Measurements from ENCODE around the gene RARG.

RARG gene

GRCh38 chr12:53231921-53232645 is at the start of gene RARG:
Gene RARG (minus strand): TSS chr12:53232209. CDS start chr12:53227545, 4,664 bp downstream.
- peak; percentile 77 for DNase-seq (ENCODE audit: low spot score)

GRCh38 chr12:53279888-53280498 is 48.0 kb upstream of the RARG start:
- no peak for DNase-seq (ENCODE audit: low spot score)

- no peak for DNase-seq (ENCODE audit: low spot score)
Measured at GRCh38 chr12:53279283-53279869, 47.4 kb upstream of the RARG start.

GRCh38 chr12:53277981-53278380 is 46.0 kb upstream of the RARG start:
- no peak for DNase-seq (ENCODE audit: low spot score)

- no peak for DNase-seq (ENCODE audit: low spot score)
Measured at GRCh38 chr12:53276511-53276910, 44.5 kb upstream of the RARG start.

- no peak for DNase-seq (ENCODE audit: low spot score)
Measured at GRCh38 chr12:53274445-53274844, 42.4 kb upstream of the RARG start.

GRCh38 chr12:53268630-53269562 is 36.9 kb upstream of the RARG start:
- DNase-seq (ENCODE audit: low spot score) = no peak

- peak; percentile 71 for DNase-seq (ENCODE audit: low spot score)
Measured at GRCh38 chr12:53267999-53268629, 36.1 kb upstream of the RARG start, which contains the start of gene ESPL1. Gene ESPL1 (plus strand): TSS chr12:53268299. CDS start chr12:53268767, 468 bp downstream.

GRCh38 chr12:53267306-53267998 is 35.4 kb upstream of the RARG start:
- DNase-seq (ENCODE audit: low spot score) = no peak

GRCh38 chr12:53265783-53266182 is 33.8 kb upstream of the RARG start:
- DNase-seq (ENCODE audit: low spot score) = no peak

- no peak for DNase-seq (ENCODE audit: low spot score)
Measured at GRCh38 chr12:53259891-53260290, 27.9 kb upstream of the RARG start.

GRCh38 chr12:53258541-53259539 is 26.8 kb upstream of the RARG start:
- no peak for DNase-seq (ENCODE audit: low spot score)

- DNase-seq (ENCODE audit: low spot score) = no peak
Measured at GRCh38 chr12:53255996-53256395, 24.0 kb upstream of the RARG start.

- no peak for DNase-seq (ENCODE audit: low spot score)
Measured at GRCh38 chr12:53254816-53255545, 23.0 kb upstream of the RARG start.

- DNase-seq (ENCODE audit: low spot score) = no peak
Measured at GRCh38 chr12:53253298-53253697, 21.3 kb upstream of the RARG start.

- DNase-seq (ENCODE audit: low spot score) = no peak
Measured at GRCh38 chr12:53252349-53252916, 20.4 kb upstream of the RARG start.

GRCh38 chr12:53251477-53252348 is 19.7 kb upstream of the RARG start:
- DNase-seq (ENCODE audit: low spot score) = peak; percentile 87

- DNase-seq (ENCODE audit: low spot score) = no peak
Measured at GRCh38 chr12:53245286-53245685, 13.3 kb upstream of the RARG start.

Measured in cerebellar cortex (tissue), 1 donor.